ENCODE data around the gene RPAIN. TPM values are rescaled to one million over a fixed set of nuclear protein-coding genes. Genes with fewer than 3 reads are reported as not detected.

The RPAIN gene
- total and polyA plus RNA-seq, 2 of the 13 experiments (the other 11 are each of a cell fraction or from before 2014, with no cell fraction given) = 42.1 to 58.5 TPM

DNA sequence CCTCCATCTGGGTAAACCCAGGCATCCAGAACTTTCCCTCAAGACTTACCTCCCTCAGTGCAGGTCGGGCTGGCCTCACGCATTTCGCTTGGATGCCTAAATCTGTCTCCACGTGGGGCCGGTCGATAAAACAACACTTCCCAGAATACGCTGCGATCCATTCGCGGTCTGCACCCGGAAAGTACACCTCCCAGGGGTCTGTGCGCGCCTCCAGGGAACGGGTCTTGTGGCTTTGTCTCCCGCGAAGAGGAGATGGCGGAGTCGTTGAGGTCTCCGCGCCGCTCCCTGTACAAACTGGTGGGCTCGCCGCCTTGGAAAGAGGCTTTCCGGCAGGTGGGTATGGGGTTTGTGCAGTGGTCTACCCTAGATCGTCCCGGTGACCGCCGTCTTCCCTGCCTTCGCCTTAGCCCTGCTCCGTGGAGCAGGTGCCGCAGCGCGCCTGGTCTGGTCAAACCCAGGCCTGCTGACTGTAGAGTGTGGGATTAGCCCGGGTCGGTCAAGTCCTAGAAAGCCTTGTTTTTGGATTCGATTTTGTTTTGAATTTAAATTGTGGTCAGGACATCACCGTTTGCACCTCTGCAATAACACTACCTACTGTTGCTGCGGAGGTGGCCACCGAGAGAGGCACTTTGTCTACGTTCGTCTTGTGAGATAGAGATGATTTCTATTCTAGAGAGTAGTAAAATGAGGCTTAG lies at the start of gene RPAIN (continued):
- TF ChIP-seq ZNF639 (CRISPR knock-in tag; conservative IDR thresholded peaks at IDR 0.05) (no peak), ZNF704 (CRISPR knock-in tag; IDR thresholded peaks at IDR 0.05; ENCODE audit: borderline replicate concordance) (no peak), SIX4 (CRISPR knock-in tag; IDR thresholded peaks at IDR 0.05) (no peak), ZFP41 (CRISPR knock-in tag; IDR thresholded peaks at IDR 0.05; ENCODE audit: borderline replicate concordance) (no peak), ZSCAN31 (CRISPR knock-in tag; IDR thresholded peaks at IDR 0.05; ENCODE audit: low read depth) (peak; percentile 87; the same call in 1 of the 2 replicates), ZNF160 (CRISPR knock-in tag; IDR thresholded peaks at IDR 0.05) (peak; percentile 72; the same call in 1 of the 2 replicates), ZNF629 (CRISPR knock-in tag; conservative IDR thresholded peaks at IDR 0.05) (no peak), ZFP36L1 (CRISPR knock-in tag; IDR thresholded peaks at IDR 0.05) (no peak; the same call in 1 of the 2 replicates), FOSL1 (CRISPR knock-in tag; IDR thresholded peaks at IDR 0.05; ENCODE audit: borderline replicate concordance) (no peak), MXD3 (CRISPR knock-in tag; IDR thresholded peaks at IDR 0.05) (peak; percentile 85), TCF7 (IDR thresholded peaks at IDR 0.05; ENCODE audit: low read depth) (no peak)
- TF ChIP-seq, protein P1, sequence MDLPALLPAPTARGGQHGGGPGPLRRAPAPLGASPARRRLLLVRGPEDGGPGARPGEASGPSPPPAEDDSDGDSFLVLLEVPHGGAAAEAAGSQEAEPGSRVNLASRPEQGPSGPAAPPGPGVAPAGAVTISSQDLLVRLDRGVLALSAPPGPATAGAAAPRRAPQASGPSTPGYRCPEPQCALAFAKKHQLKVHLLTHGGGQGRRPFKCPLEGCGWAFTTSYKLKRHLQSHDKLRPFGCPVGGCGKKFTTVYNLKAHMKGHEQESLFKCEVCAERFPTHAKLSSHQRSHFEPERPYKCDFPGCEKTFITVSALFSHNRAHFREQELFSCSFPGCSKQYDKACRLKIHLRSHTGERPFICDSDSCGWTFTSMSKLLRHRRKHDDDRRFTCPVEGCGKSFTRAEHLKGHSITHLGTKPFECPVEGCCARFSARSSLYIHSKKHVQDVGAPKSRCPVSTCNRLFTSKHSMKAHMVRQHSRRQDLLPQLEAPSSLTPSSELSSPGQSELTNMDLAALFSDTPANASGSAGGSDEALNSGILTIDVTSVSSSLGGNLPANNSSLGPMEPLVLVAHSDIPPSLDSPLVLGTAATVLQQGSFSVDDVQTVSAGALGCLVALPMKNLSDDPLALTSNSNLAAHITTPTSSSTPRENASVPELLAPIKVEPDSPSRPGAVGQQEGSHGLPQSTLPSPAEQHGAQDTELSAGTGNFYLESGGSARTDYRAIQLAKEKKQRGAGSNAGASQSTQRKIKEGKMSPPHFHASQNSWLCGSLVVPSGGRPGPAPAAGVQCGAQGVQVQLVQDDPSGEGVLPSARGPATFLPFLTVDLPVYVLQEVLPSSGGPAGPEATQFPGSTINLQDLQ (CRISPR knock-in tag; IDR thresholded peaks at IDR 0.05) = 0 out of 2 replicates have a peak, but pooled peaks have one; percentile 69
- TF ChIP-seq, protein P2, sequence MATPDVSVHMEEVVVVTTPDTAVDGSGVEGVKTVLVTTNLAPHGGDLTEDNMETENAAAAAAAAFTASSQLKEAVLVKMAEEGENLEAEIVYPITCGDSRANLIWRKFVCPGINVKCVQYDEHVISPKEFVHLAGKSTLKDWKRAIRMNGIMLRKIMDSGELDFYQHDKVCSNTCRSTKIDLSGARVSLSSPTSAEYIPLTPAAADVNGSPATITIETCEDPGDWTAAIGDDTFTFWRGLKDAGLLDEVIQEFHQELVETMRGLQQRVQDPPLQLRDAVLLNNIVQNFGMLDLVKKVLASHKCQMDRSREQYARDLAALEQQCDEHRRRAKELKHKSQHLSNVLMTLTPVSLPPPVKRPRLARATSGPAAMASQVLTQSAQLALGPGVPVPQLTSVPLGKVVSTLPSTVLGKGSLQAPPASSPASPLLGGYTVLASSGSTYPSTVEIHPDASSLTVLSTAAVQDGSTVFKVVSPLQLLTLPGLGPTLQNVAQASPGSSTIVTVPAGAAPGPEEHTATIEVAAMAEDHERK (CRISPR knock-in tag; IDR thresholded peaks at IDR 0.05; ENCODE audit: low read depth) = no peak
- TF ChIP-seq, protein P3, sequence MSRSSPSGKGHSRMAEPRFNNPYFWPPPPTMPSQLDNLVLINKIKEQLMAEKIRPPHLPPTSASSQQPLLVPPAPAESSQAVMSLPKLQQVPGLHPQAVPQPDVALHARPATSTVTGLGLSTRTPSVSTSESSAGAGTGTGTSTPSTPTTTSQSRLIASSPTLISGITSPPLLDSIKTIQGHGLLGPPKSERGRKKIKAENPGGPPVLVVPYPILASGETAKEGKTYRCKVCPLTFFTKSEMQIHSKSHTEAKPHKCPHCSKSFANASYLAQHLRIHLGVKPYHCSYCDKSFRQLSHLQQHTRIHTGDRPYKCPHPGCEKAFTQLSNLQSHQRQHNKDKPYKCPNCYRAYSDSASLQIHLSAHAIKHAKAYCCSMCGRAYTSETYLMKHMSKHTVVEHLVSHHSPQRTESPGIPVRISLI (CRISPR knock-in tag; IDR thresholded peaks at IDR 0.05; ENCODE audit: borderline replicate concordance) = no peak
- TF ChIP-seq, protein P4, sequence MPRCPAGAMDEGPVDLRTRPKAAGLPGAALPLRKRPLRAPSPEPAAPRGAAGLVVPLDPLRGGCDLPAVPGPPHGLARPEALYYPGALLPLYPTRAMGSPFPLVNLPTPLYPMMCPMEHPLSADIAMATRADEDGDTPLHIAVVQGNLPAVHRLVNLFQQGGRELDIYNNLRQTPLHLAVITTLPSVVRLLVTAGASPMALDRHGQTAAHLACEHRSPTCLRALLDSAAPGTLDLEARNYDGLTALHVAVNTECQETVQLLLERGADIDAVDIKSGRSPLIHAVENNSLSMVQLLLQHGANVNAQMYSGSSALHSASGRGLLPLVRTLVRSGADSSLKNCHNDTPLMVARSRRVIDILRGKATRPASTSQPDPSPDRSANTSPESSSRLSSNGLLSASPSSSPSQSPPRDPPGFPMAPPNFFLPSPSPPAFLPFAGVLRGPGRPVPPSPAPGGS (CRISPR knock-in tag; IDR thresholded peaks at IDR 0.05) = no peak
- TF ChIP-seq, protein P5, sequence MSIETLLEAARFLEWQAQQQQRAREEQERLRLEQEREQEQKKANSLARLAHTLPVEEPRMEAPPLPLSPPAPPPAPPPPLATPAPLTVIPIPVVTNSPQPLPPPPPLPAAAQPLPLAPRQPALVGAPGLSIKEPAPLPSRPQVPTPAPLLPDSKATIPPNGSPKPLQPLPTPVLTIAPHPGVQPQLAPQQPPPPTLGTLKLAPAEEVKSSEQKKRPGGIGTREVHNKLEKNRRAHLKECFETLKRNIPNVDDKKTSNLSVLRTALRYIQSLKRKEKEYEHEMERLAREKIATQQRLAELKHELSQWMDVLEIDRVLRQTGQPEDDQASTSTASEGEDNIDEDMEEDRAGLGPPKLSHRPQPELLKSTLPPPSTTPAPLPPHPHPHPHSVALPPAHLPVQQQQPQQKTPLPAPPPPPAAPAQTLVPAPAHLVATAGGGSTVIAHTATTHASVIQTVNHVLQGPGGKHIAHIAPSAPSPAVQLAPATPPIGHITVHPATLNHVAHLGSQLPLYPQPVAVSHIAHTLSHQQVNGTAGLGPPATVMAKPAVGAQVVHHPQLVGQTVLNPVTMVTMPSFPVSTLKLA (IDR thresholded peaks at IDR 0.05) = peak; percentile 98
